GM10847 (cell line): ENCODE data around the gene MT1B.

Experiments used
- POLR2A ChIP-seq: IDR thresholded peaks from 2 replicates; pipeline ENCODE4 v1.6.1; 2011; ENCODE audit not compliant: insufficient read length; ENCODE audit errors: extremely low read depth

MT1B gene

DNA sequence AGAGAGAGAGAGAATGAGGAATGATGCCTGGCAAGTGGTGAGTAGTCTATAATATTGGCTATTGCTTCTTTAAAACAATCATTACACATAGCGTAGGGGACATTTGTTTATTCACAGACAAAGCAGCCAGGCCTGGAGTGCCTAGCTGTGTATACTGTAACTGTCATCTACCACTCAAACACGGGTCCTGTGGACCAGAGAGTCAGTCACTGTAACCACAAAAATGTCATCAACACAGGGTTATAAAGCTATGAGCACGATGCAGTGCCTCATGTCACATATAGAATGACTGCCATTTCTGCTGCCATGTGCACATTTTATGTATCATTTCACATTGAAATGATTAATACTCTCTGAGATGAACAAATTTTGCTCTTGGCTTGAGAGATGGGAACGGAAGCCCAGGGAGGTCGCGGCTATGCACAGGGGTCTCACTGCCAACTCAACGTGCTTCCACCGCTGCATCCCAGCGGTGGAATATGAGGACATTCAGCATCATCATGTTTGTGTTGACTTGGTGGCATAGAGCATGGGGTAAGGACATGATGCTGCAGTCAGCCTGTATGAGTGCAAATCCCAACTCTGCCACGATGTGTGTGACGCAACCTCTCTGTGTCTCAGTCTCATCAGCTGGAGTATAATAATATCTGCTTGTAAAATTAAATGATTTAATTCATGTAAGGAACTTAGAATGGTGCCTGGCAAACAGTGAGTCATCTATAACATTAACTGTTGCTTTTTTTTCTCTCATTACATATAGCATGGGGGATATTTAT lies 21.3 kb downstream of the MT1B start:
- no peak for TF ChIP-seq POLR2A

DNA sequence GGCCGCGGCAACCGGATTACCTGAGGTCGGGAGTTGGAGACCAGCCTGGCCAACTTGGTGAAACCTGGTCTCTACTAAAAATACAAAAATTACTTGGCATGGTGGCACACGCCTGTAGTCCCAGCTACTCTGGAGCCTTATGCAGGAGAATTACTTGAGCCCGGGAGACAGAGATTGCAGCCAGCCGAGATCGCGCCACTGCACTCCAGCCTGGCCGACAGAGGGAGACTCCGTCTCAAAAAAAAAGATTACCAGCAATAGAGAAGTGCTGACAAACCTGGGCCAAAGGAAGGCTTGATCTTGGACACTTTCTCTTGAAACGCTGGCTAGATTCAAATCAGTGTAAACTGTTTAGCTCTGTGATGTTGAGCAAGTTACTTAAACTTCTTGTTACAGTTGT lies 22.2 kb downstream of the MT1B start:
- no peak for TF ChIP-seq POLR2A

DNA sequence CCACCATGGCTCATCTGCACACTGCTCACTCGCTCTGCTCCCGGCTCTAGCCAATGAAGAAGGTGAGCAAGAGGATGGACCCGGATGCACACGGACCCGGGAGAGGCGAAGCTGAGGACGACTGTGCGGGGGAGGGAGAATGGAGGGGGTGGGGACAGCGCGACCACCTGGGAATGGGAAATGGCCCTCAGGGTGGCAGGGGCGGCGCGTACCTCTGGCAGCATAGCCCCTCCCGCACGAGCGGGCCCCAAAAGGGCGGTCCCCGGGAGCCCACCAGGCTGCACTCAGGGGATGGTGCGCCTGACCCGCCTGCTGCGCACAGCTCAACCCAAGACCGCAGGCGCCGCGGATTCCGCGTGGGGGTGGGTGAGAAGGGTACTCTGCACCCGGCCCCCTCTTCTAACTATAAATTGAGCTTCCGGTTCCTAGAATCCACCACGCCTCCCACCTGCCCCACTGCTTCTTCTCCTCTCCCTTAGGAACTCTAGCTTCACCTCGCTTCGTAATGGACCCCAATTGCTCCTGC lies 24.1 kb downstream of the MT1B start:
- TF ChIP-seq POLR2A, result no peak

DNA sequence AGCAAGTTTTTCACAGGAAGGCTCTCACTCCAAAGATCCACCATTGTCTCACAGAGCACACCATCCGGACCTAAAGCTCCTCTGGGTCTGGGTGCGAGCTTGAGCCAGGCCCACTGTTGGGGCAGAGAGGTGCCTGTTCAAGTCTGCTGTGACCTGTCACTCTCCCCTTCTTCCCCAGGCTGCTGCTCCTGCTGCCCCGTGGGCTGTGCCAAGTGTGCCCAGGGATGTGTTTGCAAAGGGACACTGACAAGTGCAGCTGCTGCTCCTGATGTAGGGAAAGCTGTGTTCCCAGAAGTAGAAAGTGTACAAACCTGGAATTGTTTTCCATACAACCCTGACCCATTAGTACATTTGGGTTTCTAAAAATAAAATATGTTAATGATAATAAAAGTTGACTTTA lies 25.8 kb downstream of the MT1B start:
- no peak for TF ChIP-seq POLR2A

DNA sequence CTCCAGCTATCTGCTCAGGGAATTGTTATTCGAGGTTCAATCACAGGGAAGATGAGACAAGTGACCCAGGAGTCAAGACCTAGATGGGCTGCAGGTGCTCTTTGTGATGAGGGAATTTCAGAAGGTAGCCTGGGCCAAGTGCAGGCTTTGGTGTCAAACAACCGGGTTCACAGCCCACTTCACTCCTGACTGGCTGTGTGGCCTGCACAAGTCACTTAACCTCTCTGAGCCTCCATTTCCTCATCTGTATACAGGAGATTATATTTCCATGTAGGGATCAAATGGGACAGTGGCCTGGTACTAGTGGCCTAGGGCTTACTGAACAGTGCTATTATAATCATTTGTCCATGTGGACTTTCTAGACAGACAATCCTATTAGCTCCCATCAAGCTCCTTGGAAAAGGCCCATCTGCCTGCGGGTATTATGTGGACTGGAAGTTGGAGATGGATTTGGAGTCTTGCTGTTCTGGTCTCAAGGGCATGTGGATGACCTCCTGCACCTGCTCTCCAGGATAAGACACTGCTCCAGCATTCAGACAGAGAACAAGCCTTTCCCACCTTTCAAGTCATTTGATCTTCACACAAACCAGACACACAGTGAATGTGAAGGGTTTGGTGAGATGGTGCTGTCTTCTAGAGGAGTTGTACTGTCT lies 27.5 kb downstream of the MT1B start:
- TF ChIP-seq POLR2A, result no peak

DNA sequence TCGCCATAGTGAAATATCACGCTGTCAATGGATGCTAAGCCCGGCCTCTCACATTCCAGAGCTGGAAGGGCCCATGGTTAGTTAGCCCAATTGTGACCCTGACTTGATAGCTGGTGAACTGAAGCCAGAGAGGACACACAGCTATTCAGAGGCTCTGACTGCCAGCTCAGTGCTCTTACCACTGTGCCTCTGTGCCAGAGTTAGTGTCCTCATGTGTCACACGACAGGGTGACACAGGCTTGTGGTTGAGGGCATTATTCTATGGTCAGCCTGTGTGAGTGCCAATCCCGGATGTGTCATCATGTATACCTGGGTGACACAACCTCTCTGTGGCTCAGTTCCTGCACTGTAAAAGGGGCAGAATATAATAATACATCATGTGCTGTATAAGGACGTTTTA lies 28.1 kb downstream of the MT1B start:
- no peak for TF ChIP-seq POLR2A

DNA sequence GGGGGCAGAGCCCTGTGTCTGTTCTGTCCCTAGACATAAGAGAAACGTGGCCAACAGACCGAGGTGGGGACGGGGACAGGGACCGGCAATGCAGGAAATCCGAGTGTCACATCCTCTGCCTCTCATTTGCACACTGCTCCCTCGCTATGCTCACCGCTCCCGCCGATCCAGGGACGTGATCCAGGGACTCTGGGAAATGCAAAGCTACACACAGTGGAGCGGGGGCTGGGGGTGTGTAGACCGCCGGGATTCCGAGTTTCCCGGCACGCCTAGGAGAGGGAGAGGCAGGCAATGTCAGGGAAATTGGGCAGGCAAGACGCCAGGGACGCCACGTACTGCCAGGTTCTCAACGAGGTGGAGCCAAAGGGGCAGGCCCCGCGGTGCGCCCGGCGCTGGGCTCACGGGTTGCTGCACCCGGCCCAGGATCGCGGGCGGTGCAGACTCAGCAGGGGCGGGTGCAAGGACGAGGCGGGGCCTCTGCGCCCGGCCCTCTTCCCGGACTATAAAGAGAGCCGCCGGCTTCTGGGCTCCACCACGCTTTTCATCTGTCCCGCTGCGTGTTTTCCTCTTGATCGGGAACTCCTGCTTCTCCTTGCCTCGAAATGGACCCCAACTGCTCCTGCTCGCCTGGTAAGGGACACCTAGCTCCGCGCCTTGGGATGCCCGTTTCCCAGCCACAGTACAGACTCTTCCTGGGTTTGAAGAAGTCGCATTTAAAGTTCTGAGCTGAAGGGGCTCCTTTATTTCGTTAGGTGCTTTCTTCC lies 30.4 kb downstream of the MT1B start, which contains the start of gene MT1X:
Gene MT1X, plus strand, starts transcription at position 532 of the 764 bp plus-strand sequence. Its CDS starts 71 bp downstream, at position 603.
- TF ChIP-seq POLR2A, result peak; percentile 58

DNA sequence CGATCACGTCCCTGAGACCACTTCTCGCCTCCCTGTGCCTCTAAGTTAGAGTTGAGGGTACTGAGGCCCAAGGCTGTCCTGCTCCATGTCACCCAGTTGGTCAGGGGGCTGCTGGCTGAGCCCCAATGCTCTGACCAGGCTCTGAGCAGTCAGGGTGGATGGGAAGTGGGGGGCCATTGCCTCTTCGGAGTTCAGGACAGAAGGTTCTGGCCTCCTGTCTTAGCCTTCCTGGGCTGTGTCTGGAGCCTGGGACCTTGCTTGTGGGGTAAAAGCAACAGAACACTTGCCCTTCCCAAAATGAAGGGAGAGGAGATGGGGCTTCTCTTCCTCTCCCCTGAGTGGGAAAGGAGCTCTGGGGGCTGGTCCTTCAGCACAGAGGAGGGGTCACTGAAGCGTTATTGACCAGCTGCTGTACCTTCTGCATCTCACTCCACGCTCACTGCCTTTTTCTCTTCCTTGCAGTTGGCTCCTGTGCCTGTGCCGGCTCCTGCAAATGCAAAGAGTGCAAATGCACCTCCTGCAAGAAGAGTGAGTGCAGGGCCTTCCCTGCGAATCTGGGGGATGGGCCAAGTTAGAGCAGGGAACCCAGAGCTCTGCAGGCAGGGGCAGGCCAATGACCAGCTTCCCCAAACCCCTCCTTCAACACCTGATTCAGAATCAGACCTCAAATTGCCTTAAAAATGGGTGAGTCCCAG lies 31.2 kb downstream of the MT1B start:
- TF ChIP-seq POLR2A, result no peak

DNA sequence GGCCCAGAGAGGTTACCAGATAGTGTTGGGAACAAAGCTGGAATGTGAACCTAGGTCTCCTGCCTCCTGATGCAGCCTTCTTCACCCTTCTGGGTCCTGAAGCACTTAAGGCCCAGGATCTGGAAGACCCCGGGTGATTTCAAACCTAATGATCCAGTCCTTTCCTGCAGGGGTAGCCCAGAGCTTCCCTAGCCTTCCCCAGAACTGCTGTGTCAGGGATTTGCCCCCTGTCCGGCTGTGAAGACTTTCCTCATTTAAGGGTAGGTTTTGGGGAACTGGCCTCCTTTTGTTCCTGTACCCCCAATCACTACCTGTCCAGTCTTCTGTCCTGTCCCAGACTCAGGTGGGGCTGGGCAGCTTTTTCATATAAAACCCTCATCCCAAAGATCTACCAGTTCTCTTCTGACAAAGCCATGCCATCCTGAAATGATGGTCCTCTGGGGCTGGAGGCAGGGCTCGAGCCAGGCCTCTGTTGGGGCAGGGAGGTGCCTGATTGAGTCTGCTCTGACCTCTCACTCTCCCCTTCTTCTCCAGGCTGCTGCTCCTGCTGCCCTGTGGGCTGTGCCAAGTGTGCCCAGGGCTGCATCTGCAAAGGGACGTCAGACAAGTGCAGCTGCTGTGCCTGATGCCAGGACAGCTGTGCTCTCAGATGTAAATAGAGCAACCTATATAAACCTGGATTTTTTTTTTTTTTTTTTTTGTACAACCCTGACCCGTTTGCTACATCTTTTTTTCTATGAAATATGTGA lies 31.9 kb downstream of the MT1B start:
- no peak for TF ChIP-seq POLR2A

DNA sequence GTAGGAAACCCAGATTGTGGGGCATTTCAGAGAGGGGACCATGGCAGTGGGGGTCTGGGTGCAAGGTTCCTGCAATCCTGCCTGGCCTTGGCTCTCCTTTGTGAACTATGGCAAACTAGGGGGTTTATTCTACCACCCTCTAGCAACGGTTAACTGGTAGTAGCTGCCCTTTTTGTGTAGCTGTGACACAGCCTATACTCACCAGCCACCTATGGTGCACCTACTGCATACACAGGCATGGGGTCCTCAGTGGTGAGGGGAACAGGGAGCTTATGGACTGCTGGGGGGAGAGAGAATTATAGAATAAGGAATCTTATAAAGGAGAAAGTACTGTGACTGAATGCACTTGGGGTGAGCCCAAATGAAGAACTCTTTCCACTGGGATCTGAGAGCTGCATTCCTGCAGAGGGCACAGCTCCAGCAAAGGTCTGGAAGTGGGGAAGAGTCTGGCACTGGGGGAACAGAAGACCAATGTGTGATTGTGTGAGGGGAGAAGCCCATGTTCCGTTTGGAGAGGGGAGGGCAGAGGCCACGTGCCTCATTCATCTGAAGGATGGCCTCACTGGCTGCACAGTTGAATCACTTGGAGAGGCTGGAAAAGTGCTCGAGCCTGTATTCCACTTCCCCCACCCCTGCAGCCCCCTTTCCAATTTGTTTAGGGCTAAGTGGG lies 32.7 kb downstream of the MT1B start:
- no peak for TF ChIP-seq POLR2A

DNA sequence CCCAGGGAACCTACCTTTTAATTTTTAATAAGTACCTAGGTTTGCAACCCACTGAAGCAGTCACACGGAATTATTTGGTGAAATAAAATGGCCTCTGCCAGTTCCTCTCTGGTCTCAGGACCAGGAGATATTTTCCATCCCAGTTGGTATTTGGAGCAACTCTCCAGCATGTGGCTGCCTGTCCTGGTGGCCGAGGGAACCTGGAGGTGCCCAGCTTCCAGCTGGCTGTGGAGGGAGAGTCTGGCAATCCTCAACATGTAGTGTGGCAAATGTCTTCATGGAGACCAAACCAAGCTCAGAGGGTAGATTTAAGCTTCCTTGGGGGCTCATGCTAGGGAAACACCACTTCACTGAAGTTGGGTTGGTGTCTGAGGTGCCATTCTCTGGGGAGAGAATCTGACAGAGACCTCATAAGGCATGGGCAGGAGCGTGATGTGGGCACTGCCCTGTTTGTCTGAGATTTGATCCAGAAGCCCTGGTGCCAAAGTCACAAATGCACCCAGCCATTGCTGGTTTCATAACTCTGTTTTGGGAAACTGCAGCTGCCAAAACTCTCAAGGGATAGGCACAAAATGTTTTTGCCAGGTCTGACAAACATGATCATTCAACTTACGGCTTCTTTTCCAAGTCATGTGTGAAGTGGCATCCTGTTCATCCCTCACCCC lies 33.4 kb downstream of the MT1B start:
- TF ChIP-seq POLR2A, result no peak

DNA sequence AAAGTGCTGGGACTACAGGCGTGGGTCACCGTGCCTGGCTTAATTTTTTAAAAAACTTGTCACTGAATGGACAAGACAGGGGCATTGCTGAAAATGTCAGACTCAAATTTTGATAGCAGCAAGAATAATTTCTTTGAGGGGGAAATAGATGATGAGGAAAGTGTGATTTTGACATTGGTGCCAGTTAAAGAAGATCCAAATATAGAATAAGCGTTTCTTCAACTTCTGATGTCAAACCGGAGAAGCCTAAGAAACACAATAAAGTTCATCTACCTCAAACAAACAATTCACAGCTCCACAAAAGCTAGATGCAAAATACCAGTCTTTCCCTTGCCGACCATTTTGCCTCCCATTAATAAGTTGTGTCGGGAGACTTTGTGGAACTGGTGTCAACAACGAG lies 35.1 kb downstream of the MT1B start:
- no peak for TF ChIP-seq POLR2A

DNA sequence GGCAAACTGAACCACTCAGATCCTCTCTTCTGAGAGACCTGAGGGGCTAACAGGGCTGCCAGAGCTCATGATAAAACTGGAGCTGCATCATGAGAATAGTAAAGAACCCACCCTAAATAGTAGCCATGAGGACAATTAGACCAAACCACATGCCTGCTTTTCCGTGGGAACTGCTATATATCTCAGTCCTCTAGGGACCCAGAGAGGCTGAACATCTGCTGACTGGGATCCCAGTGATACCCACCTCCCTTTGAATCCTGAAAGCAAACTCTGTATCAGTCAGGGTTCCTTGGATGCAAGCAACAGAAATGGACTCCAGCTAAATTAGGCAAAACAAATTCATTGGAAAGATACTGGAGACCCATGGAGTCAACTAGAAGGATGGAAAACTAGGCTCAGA lies 37.1 kb downstream of the MT1B start:
- TF ChIP-seq POLR2A, result no peak
